OCI-LY3 (cell line): ENCODE data around the gene STAP2.

Experiments
- EZH2phosphoT487 ChIP-seq: fragments of 200-600 bp; shearing (Covaris generic); IDR thresholded peaks from 2 replicates; pipeline ENCODE4 v1.6.1; 2018; ENCODE audit warnings: antibody characterized with exemption, mixed run types, low read depth
- TF ChIP-seq, protein P1 (sequence below): fragments of 200-600, 300-600 bp; sonication (generic); IDR thresholded peaks from 2 replicates; pipeline ENCODE4 v1.5.1; 2014; ENCODE audit warnings: antibody characterized with exemption, low read length, low read depth

DNA sequence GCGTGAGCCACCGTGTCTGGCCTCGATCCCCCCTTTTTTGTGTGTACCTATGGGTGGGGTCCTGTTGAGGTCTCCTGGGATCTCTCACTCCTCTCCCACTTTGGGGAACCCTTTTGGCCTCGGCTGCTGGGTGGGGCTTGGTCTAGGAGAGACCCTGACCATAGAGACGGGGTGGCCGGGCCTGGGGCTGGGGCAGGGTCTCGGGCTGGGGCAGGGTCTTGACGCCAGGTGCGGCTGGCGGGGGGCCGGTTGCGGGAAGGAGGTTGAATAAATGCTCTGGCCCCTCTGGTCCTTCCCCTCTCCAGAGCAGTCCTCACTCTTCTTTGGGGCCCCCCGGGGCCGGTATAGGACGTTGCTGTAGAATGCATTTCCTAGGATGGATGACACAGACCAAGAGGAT lies 46.1 kb downstream of the STAP2 start:
- TF ChIP-seq, protein P1, sequence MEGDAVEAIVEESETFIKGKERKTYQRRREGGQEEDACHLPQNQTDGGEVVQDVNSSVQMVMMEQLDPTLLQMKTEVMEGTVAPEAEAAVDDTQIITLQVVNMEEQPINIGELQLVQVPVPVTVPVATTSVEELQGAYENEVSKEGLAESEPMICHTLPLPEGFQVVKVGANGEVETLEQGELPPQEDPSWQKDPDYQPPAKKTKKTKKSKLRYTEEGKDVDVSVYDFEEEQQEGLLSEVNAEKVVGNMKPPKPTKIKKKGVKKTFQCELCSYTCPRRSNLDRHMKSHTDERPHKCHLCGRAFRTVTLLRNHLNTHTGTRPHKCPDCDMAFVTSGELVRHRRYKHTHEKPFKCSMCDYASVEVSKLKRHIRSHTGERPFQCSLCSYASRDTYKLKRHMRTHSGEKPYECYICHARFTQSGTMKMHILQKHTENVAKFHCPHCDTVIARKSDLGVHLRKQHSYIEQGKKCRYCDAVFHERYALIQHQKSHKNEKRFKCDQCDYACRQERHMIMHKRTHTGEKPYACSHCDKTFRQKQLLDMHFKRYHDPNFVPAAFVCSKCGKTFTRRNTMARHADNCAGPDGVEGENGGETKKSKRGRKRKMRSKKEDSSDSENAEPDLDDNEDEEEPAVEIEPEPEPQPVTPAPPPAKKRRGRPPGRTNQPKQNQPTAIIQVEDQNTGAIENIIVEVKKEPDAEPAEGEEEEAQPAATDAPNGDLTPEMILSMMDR: no peak
- no peak for TF ChIP-seq EZH2phosphoT487
